Suppressor macrophage treated with lipopolysaccharide for 1 hour (primary cell): ENCODE results near the gene NFYA.

Experiments
- DNase-seq, 3 donors: peaks; one replicate each; pipeline ENCODE4 v3.0.0-alpha.2; 2020 to 2022

Gene NFYA

GRCh38 chr6:41047306-41047705 is 25.5 kb upstream of the NFYA start:
- DNase-seq: no peak

- DNase-seq: no peak
Measured at GRCh38 chr6:41047745-41048732, 24.7 kb upstream of the NFYA start.

- no peak for DNase-seq
Measured at GRCh38 chr6:41049521-41049920, 23.3 kb upstream of the NFYA start.

GRCh38 chr6:41049955-41050354 is 22.8 kb upstream of the NFYA start:
- DNase-seq: no peak

GRCh38 chr6:41050536-41050935 is 22.2 kb upstream of the NFYA start:
- no peak for DNase-seq

GRCh38 chr6:41051873-41052272 is 20.9 kb upstream of the NFYA start:
- peak; percentile 28 to 40 (median 35) for DNase-seq

- DNase-seq: no peak
Measured at GRCh38 chr6:41053041-41053440, 19.7 kb upstream of the NFYA start, which contains the start of gene APOBEC2. Gene APOBEC2 (plus strand): TSS chr6:41053202. CDS start chr6:41053348, 146 bp downstream.

- no peak for DNase-seq
Measured at GRCh38 chr6:41054511-41054910, 18.3 kb upstream of the NFYA start.

- no peak for DNase-seq
Measured at GRCh38 chr6:41055149-41055548, 17.6 kb upstream of the NFYA start.

- DNase-seq: no peak
Measured at GRCh38 chr6:41056768-41057490, 15.8 kb upstream of the NFYA start.

GRCh38 chr6:41058783-41059181 is 14.0 kb upstream of the NFYA start:
- no peak for DNase-seq

GRCh38 chr6:41059556-41059955 is 13.2 kb upstream of the NFYA start:
- no peak for DNase-seq

- no peak for DNase-seq
Measured at GRCh38 chr6:41061196-41061726, 11.5 kb upstream of the NFYA start.

- DNase-seq: no peak
Measured at GRCh38 chr6:41062056-41062455, 10.7 kb upstream of the NFYA start.

GRCh38 chr6:41063884-41064285 is 8.9 kb upstream of the NFYA start:
- no peak for DNase-seq

- no peak for DNase-seq
Measured at GRCh38 chr6:41064841-41065240, 7.9 kb upstream of the NFYA start.

GRCh38 chr6:41065550-41066026 is 7.2 kb upstream of the NFYA start:
- DNase-seq: no peak

- DNase-seq: peak; percentile 84 to 89 (median 88)
Measured at GRCh38 chr6:41066867-41067304, 5.9 kb upstream of the NFYA start.

GRCh38 chr6:41071501-41071922 is 1.3 kb upstream of the NFYA start:
- peak in 1 of 3 donors; percentile 93 for DNase-seq

- DNase-seq: peak; percentile 100
Measured at GRCh38 chr6:41071923-41072835, 595 bp upstream of the NFYA start, which contains the start of gene OARD1. Gene OARD1 (minus strand): TSS chr6:41072356. CDS start chr6:41071634, 722 bp downstream.

GRCh38 chr6:41073203-41073967 is 611 bp downstream of the NFYA start:
- peak; percentile 71 to 84 (median 74) for DNase-seq
